ENCODE measurements around the gene P2RY2. TPM values are rescaled to one million over a fixed set of nuclear protein-coding genes. Genes with fewer than 3 reads are reported as not detected.

P2RY2 gene
- polyA plus RNA-seq, 2 of the 4 experiments (the other 2 are of a cell fraction) = 3.7 to 6.4 TPM

DNA sequence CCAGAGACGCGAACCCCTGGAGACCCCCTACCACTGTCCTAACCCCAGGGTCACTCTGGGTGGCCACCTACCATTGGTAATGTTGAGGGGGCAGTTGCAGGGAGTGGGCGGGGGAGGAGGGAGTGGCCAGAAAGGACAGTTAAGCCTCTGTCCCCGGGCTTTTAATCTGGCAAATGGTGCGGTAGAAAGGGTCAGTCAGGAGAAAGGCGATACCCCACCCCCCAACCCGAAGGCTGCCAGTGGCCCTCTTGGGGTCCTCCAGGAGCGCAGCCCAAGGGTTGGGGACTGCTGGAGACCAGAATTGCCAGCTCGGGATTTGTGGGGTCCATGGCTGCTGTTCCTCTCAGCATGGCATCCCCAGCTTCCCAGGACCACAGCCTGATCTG lies 742 bp downstream of the P2RY2 start:
- no peaks in the 10 kb centered on the region for H3K9me3 ChIP-seq
- POLR2A ChIA-PET = no interaction called here
- H3K27ac ChIP-seq = peak overlapping the region; percentile 68 to 91
- H3K4me3 ChIP-seq = peak overlapping the region; percentile 43
- no peak for DNase-seq (ENCODE audit: low read depth in 1 of 2, low spot score in 1 of 2)
- TF ChIP-seq HDAC2 (IDR thresholded peaks at IDR 0.05) (no peak), MAFK (IDR thresholded peaks at IDR 0.05; ENCODE audit: partially characterized antibody) (no peak), CBX2 (IDR thresholded peaks at IDR 0.05; ENCODE audit: borderline replicate concordance, low read depth) (no peak), RAD21 (conservative IDR thresholded peaks at IDR 0.05 in 1 of 2, IDR thresholded peaks at IDR 0.05 in 1 of 2) (no peak), MAZ (IDR thresholded peaks at IDR 0.05; ENCODE audit: borderline replicate concordance, low read depth, low read length) (no peak), GATA3 (IDR thresholded peaks at IDR 0.05; ENCODE audit: borderline replicate concordance) (no peak), KDM1A (IDR thresholded peaks at IDR 0.05; ENCODE audit: low read depth) (no peak), HEYL (CRISPR knock-in tag; IDR thresholded peaks at IDR 0.05) (no peak), POLR2AphosphoS2 (conservative IDR thresholded peaks at IDR 0.05; ENCODE audit: low read length) (no peak), FOXS1 (CRISPR knock-in tag; IDR thresholded peaks at IDR 0.05) (no peak), ZC3H11A (IDR thresholded peaks at IDR 0.05) (no peak), RARB (CRISPR knock-in tag; IDR thresholded peaks at IDR 0.05) (no peak), USF2 (IDR thresholded peaks at IDR 0.05) (no peak), JUN (IDR thresholded peaks at IDR 0.05) (no peak), CEBPB (IDR thresholded peaks at IDR 0.05) (no peak)
- TF ChIP-seq, protein P1, sequence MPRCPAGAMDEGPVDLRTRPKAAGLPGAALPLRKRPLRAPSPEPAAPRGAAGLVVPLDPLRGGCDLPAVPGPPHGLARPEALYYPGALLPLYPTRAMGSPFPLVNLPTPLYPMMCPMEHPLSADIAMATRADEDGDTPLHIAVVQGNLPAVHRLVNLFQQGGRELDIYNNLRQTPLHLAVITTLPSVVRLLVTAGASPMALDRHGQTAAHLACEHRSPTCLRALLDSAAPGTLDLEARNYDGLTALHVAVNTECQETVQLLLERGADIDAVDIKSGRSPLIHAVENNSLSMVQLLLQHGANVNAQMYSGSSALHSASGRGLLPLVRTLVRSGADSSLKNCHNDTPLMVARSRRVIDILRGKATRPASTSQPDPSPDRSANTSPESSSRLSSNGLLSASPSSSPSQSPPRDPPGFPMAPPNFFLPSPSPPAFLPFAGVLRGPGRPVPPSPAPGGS (IDR thresholded peaks at IDR 0.05) = no peak
- TF ChIP-seq, protein P2, sequence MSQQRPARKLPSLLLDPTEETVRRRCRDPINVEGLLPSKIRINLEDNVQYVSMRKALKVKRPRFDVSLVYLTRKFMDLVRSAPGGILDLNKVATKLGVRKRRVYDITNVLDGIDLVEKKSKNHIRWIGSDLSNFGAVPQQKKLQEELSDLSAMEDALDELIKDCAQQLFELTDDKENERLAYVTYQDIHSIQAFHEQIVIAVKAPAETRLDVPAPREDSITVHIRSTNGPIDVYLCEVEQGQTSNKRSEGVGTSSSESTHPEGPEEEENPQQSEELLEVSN (IDR thresholded peaks at IDR 0.05; ENCODE audit: borderline replicate concordance, low read depth) = no peak
- peak in 1 of 2 experiments; percentile 13; a peak in 1 of 6 replicates for ATAC-seq
- peak overlapping the region; percentile 96 for H3K4me2 ChIP-seq
- CTCF ChIA-PET = interaction anchor here (0.7 to 4.0 kb wide), 12 partner anchors 11 to 387 kb away, joined by 3 to 39 read pairs (median 6); no protein-coding TSS in a partner anchor
- peaks cover 16% of the 10 kb centered on the region for H3K4me1 ChIP-seq
- no peak for FAIRE-seq
- WGBS (ENCODE audit: missing lambda C conversion rate) = 70% methylated on average over 5 of the region's 9 CpGs

GRCh38 chr11:73219396-73220285 lies 1.6 kb downstream of the P2RY2 start:
- POLR2A ChIA-PET = no interaction called here
- DNase-seq (ENCODE audit: low read depth in 1 of 2, low spot score in 1 of 2) (no peak), FAIRE-seq (no peak), ATAC-seq (no peak)
- TF ChIP-seq RFX5 (IDR thresholded peaks at IDR 0.05) (no peak), CBX8 (IDR thresholded peaks at IDR 0.05) (no peak)
- H3K4me1 ChIP-seq = peaks cover 16% of the 10 kb centered on the region
- H3K4me2 ChIP-seq = peak overlapping the region; percentile 96
- CTCF ChIA-PET = interaction anchor here (0.7 to 4.0 kb wide), 18 partner anchors 10 to 388 kb away, joined by 3 to 39 read pairs (median 4); no protein-coding TSS in a partner anchor
- WGBS (ENCODE audit: missing lambda C conversion rate) = 88% methylated on average over 6 of the region's 6 CpGs
- no peaks in the 10 kb centered on the region for H3K9me3 ChIP-seq
- H3K4me3 ChIP-seq = no peak overlapping the region; the same call in 1 of the 3 replicates
- H3K27ac ChIP-seq = peak overlapping the region in 1 of 2 experiments; percentile 91; a peak in 1 of 6 replicates

GRCh38 chr11:73221451-73221850 lies 3.4 kb downstream of the P2RY2 start:
- FAIRE-seq (no peak), ATAC-seq (no peak), DNase-seq (ENCODE audit: low read depth in 1 of 2, low spot score in 1 of 2) (no peak)
- H3K4me2 ChIP-seq = no peak overlapping the region
- H3K9me3 ChIP-seq = no peaks in the 10 kb centered on the region
- POLR2A ChIA-PET = no interaction called here
- H3K4me3 ChIP-seq = no peak overlapping the region
- H3K27ac ChIP-seq = no peak overlapping the region
- peaks cover 16% of the 10 kb centered on the region for H3K4me1 ChIP-seq
- 84% methylated on average over 4 of the region's 4 CpGs for WGBS (ENCODE audit: missing lambda C conversion rate)
- no peak for TF ChIP-seq CHD4 (IDR thresholded peaks at IDR 0.05; ENCODE audit: borderline replicate concordance)
- TF ChIP-seq HDAC2 (IDR thresholded peaks at IDR 0.05) = no peak
- no peak for TF ChIP-seq GATA3 (IDR thresholded peaks at IDR 0.05; ENCODE audit: borderline replicate concordance)
- TF ChIP-seq FOSB (CRISPR knock-in tag; IDR thresholded peaks at IDR 0.05) = no peak
- TF ChIP-seq, protein P1 (IDR thresholded peaks at IDR 0.05) = no peak
- no peak for TF ChIP-seq RARB (CRISPR knock-in tag; IDR thresholded peaks at IDR 0.05)
- no peak for TF ChIP-seq RCOR1 (IDR thresholded peaks at IDR 0.05; ENCODE audit: low read depth, low read length)
- no peak for TF ChIP-seq RFX5 (IDR thresholded peaks at IDR 0.05)
- no peak for TF ChIP-seq EHF (CRISPR knock-in tag; IDR thresholded peaks at IDR 0.05)
- no peak for TF ChIP-seq HES2 (IDR thresholded peaks at IDR 0.05)
- no peak for TF ChIP-seq HOXB5 (CRISPR knock-in tag; IDR thresholded peaks at IDR 0.05)
- CTCF ChIA-PET = interaction anchor here (1.1 to 4.0 kb wide), 8 partner anchors 13 to 390 kb away, joined by 3 to 39 read pairs (median 6); no protein-coding TSS in a partner anchor

Measured in A549 (cell line).